BE2C (cell line): ENCODE results near the gene NRF1.
"Not testable (repeated sequence)": the region's sequence is repeated elsewhere in the genome, so short reads cannot be mapped to it uniquely, and the experiment has no call there.

Source experiments
- DNase-seq: peaks from one replicate; pipeline ENCODE4 v3.0.0-alpha.2; 2020
- H3K27me3 ChIP-seq: fragments of 250-450 bp; sonication (Bioruptor Pico); 2 replicates; pipeline ENCODE4 v1.5.1; 2020; ENCODE audit warnings: mild to moderate bottlenecking
- H3K36me3 ChIP-seq: fragments of 250-450 bp; sonication (Bioruptor Pico); 2 replicates; pipeline ENCODE4 v1.5.1; 2020; ENCODE audit warnings: mild to moderate bottlenecking
- H3K4me1 ChIP-seq: fragments of 250-450 bp; sonication (Bioruptor Pico); 2 replicates; pipeline ENCODE4 v1.5.1; 2020
- H3K4me3 ChIP-seq: 2 replicates; pipeline ENCODE4 v1.5.1; 2011; ENCODE audit warnings: low read depth, low read length
- H3K9me3 ChIP-seq: fragments of 250-450 bp; sonication (Bioruptor Pico); 2 replicates; pipeline ENCODE4 v1.5.1; 2020
- TF ChIP-seq, protein P1 (sequence below): IDR thresholded peaks from 2 replicates; pipeline ENCODE4 v1.5.1; 2012; ENCODE audit warnings: mild to moderate bottlenecking, low read depth, low read length

NRF1 gene

DNA sequence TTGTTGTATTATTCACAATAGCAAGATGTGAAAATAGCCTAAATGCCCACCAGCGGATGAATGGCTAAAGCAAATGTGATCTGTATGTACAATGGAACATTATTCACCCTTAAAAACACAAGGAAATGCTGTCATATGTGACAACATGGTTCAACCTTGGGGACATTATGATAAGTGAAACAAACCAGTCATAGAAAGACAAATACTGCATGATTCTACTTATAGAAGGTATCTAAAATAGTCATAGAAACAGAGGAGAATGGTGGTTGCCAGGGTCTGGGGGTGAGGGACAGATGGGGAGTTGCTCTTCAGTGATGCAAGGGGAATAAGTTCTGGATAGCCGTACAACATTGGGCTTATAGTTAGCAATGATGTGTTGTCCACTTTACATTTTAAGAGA, 58.4 kb downstream of the NRF1 start:
- Histone ChIP-seq H3K4me3 (no peak overlapping the region), H3K36me3 (peaks cover 6% of the 10 kb centered on the region), H3K9me3 (no peaks in the 10 kb centered on the region), H3K27me3 (no peaks in the 10 kb centered on the region), H3K4me1 (peaks cover 6% of the 10 kb centered on the region)
- TF ChIP-seq, protein P1, sequence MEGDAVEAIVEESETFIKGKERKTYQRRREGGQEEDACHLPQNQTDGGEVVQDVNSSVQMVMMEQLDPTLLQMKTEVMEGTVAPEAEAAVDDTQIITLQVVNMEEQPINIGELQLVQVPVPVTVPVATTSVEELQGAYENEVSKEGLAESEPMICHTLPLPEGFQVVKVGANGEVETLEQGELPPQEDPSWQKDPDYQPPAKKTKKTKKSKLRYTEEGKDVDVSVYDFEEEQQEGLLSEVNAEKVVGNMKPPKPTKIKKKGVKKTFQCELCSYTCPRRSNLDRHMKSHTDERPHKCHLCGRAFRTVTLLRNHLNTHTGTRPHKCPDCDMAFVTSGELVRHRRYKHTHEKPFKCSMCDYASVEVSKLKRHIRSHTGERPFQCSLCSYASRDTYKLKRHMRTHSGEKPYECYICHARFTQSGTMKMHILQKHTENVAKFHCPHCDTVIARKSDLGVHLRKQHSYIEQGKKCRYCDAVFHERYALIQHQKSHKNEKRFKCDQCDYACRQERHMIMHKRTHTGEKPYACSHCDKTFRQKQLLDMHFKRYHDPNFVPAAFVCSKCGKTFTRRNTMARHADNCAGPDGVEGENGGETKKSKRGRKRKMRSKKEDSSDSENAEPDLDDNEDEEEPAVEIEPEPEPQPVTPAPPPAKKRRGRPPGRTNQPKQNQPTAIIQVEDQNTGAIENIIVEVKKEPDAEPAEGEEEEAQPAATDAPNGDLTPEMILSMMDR: no peak
- no peak for DNase-seq

DNA sequence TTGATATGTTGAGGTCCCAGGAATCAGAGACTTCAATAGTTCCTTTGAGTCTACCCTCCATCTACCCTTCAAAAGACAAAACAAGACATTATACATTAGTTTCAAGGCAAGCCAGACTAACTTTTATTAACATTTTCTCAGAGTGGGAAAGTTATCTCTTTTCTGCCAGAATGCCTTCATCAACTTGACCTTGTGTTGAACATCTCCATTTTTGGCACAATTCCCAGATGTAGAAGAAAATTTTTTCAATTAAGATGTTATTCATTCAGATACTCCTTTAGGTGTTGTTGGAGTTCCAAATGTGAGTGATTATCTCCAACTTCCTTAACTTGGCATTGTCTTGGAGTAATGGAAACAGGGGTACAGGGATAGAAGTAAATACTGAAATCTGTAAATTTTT, 59.1 kb downstream of the NRF1 start:
- H3K4me1 ChIP-seq: peaks cover 6% of the 10 kb centered on the region
- TF ChIP-seq, protein P1: no peak
- DNase-seq: no peak
- H3K9me3 ChIP-seq: no peaks in the 10 kb centered on the region
- no peak overlapping the region for H3K4me3 ChIP-seq
- H3K27me3 ChIP-seq: no peaks in the 10 kb centered on the region
- peaks cover 10% of the 10 kb centered on the region for H3K36me3 ChIP-seq

DNA sequence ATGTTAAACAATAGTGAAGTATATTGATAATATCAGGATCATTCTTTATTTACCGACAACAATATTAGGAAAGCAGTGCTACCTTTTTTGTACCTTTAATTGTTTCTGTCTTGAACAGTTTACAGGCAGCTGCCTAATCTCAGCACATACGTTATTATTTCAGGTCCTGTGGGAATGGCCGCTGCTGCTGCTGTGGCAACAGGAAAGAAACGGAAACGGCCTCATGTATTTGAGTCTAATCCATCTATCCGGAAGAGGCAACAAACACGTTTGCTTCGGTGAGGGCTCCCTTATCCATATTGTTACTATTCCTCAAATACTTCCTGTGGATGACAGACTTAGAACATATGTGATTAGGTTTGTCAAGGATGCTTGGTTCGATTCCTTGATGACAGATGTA, 59.7 kb downstream of the NRF1 start:
- Histone ChIP-seq H3K27me3 (no peaks in the 10 kb centered on the region), H3K9me3 (no peaks in the 10 kb centered on the region), H3K36me3 (peaks cover 16% of the 10 kb centered on the region), H3K4me3 (no peak overlapping the region), H3K4me1 (peaks cover 6% of the 10 kb centered on the region)
- peak; percentile 19 for DNase-seq
- TF ChIP-seq, protein P1: no peak

DNA sequence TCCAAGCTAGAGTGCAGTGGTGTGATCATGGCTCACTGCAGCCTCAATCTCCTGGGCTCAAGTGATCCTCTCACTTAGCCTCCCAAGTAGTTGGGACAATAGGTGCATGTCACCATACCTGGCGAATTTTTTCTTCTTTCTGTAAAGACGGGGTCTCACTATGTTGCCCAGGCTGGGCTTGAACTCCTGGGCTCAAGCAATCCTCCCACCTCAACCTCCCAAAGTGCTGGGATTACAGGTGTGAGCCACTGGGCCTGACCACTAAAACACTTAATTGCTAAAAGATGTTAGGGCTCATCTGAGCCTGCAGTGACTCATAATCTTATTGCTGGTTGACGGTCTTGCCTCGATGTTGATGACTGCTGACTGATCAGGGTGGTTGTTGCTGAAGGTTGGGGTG, 63.0 kb downstream of the NRF1 start:
- H3K4me3 ChIP-seq, H3K9me3 ChIP-seq, DNase-seq, H3K4me1 ChIP-seq, H3K27me3 ChIP-seq: not testable (repeated sequence)
- peaks cover 21% of the 10 kb centered on the region for H3K36me3 ChIP-seq

DNA sequence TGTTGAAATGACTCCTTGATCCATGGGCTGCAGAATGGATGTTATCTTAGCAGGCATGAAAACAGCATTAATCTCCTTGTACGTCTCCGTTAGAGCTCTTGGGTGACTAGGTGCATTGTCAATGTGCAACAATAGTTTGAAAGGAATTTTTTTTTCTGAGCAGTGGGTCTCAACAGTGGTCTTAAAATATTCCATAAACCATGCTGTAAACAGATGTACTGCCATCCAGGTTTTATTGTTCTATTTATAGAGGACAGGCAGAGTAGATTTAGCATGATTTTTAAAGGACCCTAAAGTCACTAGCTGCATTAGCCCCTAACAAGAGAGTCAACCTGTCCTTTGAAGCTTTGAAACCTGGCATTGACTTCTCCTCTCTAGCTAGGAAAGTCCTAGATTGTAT, 64.0 kb downstream of the NRF1 start:
- Histone ChIP-seq H3K27me3 (no peaks in the 10 kb centered on the region), H3K9me3 (no peaks in the 10 kb centered on the region), H3K4me3 (no peak overlapping the region), H3K4me1 (peaks cover 6% of the 10 kb centered on the region), H3K36me3 (peaks cover 21% of the 10 kb centered on the region)
- no peak for DNase-seq
- TF ChIP-seq, protein P1: no peak

DNA sequence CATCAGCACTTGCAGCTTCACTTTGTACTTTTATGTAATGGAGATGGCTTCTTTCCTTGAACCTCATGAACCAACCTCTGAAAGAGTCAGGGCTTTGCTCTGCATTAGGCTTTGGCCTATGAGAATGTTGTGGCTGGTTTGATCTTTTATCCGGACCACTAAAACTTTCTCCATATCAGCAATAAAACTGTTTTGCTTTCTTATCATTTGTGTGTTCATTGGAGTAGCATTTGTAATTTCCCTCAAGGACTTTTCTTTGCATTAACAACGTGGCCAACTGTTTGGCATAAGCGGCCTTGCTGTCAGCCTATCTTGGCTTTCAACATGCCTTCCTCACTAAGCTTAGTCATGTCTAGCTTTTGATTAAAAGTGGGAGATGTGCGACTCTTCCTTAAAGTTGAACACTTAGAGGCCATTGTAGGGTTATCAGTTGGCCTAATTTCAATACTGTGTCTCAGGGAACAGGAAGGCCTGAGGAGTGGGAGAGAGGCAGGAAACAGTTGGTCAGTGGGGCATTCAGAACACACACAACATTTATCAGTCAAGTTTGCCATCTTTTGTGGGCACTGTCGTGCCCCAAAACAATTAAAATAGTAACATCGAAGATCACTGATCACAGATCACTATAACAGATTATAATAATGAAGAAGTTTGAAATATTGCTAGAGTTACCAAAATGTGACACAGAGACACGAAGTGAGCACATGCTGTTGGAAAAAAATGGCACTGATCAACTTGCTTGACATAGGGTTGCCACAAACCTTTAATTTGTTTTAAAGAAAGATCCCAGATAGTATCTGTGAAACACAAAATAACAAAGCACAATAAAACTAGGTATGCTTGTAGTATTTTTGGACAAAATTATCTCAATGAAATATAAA, 64.7 kb downstream of the NRF1 start:
- Histone ChIP-seq H3K4me3 (no peak overlapping the region), H3K36me3 (peaks cover 21% of the 10 kb centered on the region), H3K9me3 (no peaks in the 10 kb centered on the region), H3K27me3 (no peaks in the 10 kb centered on the region), H3K4me1 (no peaks in the 10 kb centered on the region)
- DNase-seq: no peak
- TF ChIP-seq, protein P1: no peak
